Kidney (tissue), 14 donors: Measurements from ENCODE around the gene PLSCR3. TPM values are rescaled to one million over a fixed set of nuclear protein-coding genes. Genes with fewer than 3 reads are reported as not detected.

Experiments used
- DNase-seq, 5 donors: peaks; one replicate each; pipeline ENCODE4 v3.0.0-alpha.2; 2013 to 2020
- FAIRE-seq: peaks from 2 replicates; lab custom pipeline; 2012; peaks lifted over from hg19 to GRCh38; lab: Jason Lieb, UNC
- H3K27ac ChIP-seq, 2 donors: one replicate each; pipeline ENCODE4 v1.7.0; 2013; ENCODE audit warnings: low read depth in 2 of 2, low read length in 2 of 2, inconsistent platforms in 1 of 2
- H3K27me3 ChIP-seq: one replicate; pipeline ENCODE4 v1.7.1; 2013; ENCODE audit warnings: low read length, inconsistent platforms; ENCODE audit not compliant: control insufficient read depth, insufficient read depth
- H3K36me3 ChIP-seq, 3 donors: one replicate each; pipeline versions ENCODE4 v1.7.0 to v1.7.1; 2013; ENCODE audit warnings: low read length in 3 of 3, control low read depth in 1 of 3, inconsistent platforms in 1 of 3; ENCODE audit not compliant: insufficient read depth in 3 of 3, control insufficient read depth in 2 of 3
- H3K4me1 ChIP-seq, 3 donors: one replicate each; pipeline versions ENCODE4 v1.7.0 to v1.7.1; 2013; ENCODE audit warnings: low read length in 3 of 3, inconsistent platforms in 1 of 3, low read depth in 1 of 3; ENCODE audit not compliant: control insufficient read depth in 2 of 3, insufficient read depth in 2 of 3
- H3K4me3 ChIP-seq, 3 donors: one replicate each; pipeline versions ENCODE4 v1.7.0 to v1.8.1; 2013; ENCODE audit warnings: low read length in 3 of 3, control low read depth in 1 of 3, inconsistent platforms in 1 of 3
- H3K9ac ChIP-seq, 3 donors: one replicate each; pipeline versions ENCODE4 v1.7.0 to v1.7.1; 2013; ENCODE audit warnings: low read length in 3 of 3, control low read depth in 1 of 3, inconsistent platforms in 1 of 3
- H3K9me3 ChIP-seq, 3 donors: one replicate each; pipeline versions ENCODE4 v1.7.0 to v1.7.1; 2013; ENCODE audit warnings: low read length in 3 of 3, control low read depth in 1 of 3, inconsistent platforms in 1 of 3; ENCODE audit not compliant: control insufficient read depth in 2 of 3, insufficient read depth in 1 of 3
- CTCF ChIP-seq: IDR thresholded peaks from 3 replicates; pipeline ENCODE4 v1.5.1; 2012; ENCODE audit warnings: mild to moderate bottlenecking, moderate library complexity, borderline replicate concordance; ENCODE audit not compliant: insufficient read depth; ENCODE audit errors: extremely low read depth
- intact Hi-C: fragments of 100-400 bp; cut with DNase I; formaldehyde crosslinking; loops from one replicate; pipeline ENCODE4 v1.11.1; 2022
- polyA plus RNA-seq: library from polyadenylated mRNA; stranded (reverse); fragments of 350-450 nt; fragmentation: Illumina TruSeq; extraction: RNeasy Lipid Tissue Mini Kit (QIAGEN cat#74804); gene quantifications from one replicate; pipeline ENCODE4 v1.2.3, GENCODE V29; 2014; ENCODE audit warnings: low read depth, low replicate concordance; ENCODE audit not compliant: insufficient read depth
- total RNA-seq: library from RNA; stranded (reverse); fragmentation: NEBNext Ultra II Directional; extraction: Animal tissue kit (Norgen Biotek cat#: 25700); gene quantifications from one replicate; pipeline ENCODE4 v1.2.1, GENCODE V29; 2021
- donor health status: control.
- donor health status: control.
- donor health status: control.
- donor health status: control.
- donor health status: control.
- donor health status: DM: yes; HTN: yes; CAD: no.
- donor health status: Normal renal cell carcinoma (clear cell type).

PLSCR3 gene
- total and polyA plus RNA-seq, 2 donors from 2014 or later = 26.4 to 35.0 TPM

GRCh38 chr17:7419819-7420610, 25.7 kb upstream of the PLSCR3 start, which contains the start of gene SPEM1:
SPEM1 (plus strand) TSS chr17:7420324; CDS start chr17:7420385, 61 bp downstream.
- H3K27me3 ChIP-seq = no peaks in the 10 kb centered on the region
- H3K9me3 ChIP-seq = no peaks in the 10 kb centered on the region
- H3K9ac ChIP-seq = no peak within 1 kb of the TSS
- TF ChIP-seq CTCF = no peak
- no peak within 1 kb of the TSS for H3K27ac ChIP-seq
- DNase-seq = peak in 4 of 5 donors; percentile 72 to 81 (median 77)
- FAIRE-seq = no peak
- no peaks in the 10 kb centered on the region for H3K4me1 ChIP-seq
- H3K36me3 ChIP-seq = no peaks in the 10 kb centered on the region
- intact Hi-C loops = no loop called here
- no peak within 1 kb of the TSS for H3K4me3 ChIP-seq

- H3K36me3 ChIP-seq = no peaks in the 10 kb centered on the region
- DNase-seq = no peak
- H3K9ac ChIP-seq = no peak overlapping the region
- no peak for TF ChIP-seq CTCF
- no peak for FAIRE-seq
- H3K27ac ChIP-seq = no peak overlapping the region
- H3K9me3 ChIP-seq = no peaks in the 10 kb centered on the region
- intact Hi-C loops = no loop called here
- H3K27me3 ChIP-seq = no peaks in the 10 kb centered on the region
- H3K4me1 ChIP-seq = no peaks in the 10 kb centered on the region
- H3K4me3 ChIP-seq = no peak overlapping the region
Measured at GRCh38 chr17:7418472-7419152, 24.3 kb upstream of the PLSCR3 start.

DNA sequence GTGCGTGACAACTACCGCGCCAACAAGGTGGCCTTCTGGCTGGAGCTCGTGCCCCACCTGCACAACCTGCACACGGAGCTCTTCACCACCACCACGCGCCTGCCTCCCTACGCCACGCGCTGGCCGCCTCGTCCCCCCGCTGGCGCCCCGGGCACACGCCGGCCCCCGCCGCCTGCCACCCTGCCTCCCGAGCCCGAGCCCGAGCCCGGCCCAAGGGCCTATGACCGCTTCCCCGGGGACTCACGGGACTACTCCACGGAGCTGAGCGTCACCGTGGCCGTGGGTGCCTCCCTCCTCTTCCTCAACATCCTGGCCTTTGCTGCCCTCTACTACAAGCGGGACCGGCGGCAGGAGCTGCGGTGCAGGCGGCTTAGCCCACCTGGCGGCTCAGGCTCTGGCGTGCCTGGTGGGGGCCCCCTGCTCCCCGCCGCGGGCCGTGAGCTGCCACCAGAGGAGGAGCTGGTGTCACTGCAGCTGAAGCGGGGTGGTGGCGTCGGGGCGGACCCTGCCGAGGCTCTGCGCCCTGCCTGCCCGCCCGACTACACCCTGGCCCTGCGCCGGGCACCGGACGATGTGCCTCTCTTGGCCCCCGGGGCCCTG, 22.8 kb upstream of the PLSCR3 start:
- no peaks in the 10 kb centered on the region for H3K4me1 ChIP-seq
- no peaks in the 10 kb centered on the region for H3K9me3 ChIP-seq
- H3K36me3 ChIP-seq = no peaks in the 10 kb centered on the region
- H3K27ac ChIP-seq = no peak overlapping the region
- no peak overlapping the region for H3K4me3 ChIP-seq
- TF ChIP-seq CTCF = no peak
- DNase-seq (no peak), FAIRE-seq (no peak)
- no peak overlapping the region for H3K9ac ChIP-seq
- intact Hi-C loops = no loop called here
- no peaks in the 10 kb centered on the region for H3K27me3 ChIP-seq
